Stimulated activated CD4-positive, alpha-beta T cell treated with anti-CD3 and anti-CD28 coated beads, Interleukin-1b, Interleukin-23, amount 100 ng/mL, for 24 hours (primary cell): ENCODE results near the gene TAF12.
"Not testable (repeated sequence)": the region's sequence is repeated elsewhere in the genome, so short reads cannot be mapped to it uniquely, and the experiment has no call there.

ENCODE experiments used
- DNase-seq, 4 experiments: peaks; one replicate each; pipeline ENCODE4 v3.0.0-alpha.2; 2020; ENCODE audit warnings: low read depth in 4 of 4, low spot score in 1 of 4

Gene TAF12

GRCh38 chr1:28582248-28582615, 60.6 kb downstream of the TAF12 start:
- DNase-seq, result no peak

GRCh38 chr1:28581531-28582247, 61.2 kb downstream of the TAF12 start:
- DNase-seq, result peak; percentile 86 to 93 (median 89)

GRCh38 chr1:28580722-28581530, 61.9 kb downstream of the TAF12 start:
- DNase-seq, result peak in 2 of 4 experiments; percentile 36 to 40

- DNase-seq, result no peak
Observed at GRCh38 chr1:28579401-28579800, 63.5 kb downstream of the TAF12 start.

- DNase-seq, result no peak
Observed at GRCh38 chr1:28578696-28579218, 64.1 kb downstream of the TAF12 start.

GRCh38 chr1:28577738-28578536, 64.9 kb downstream of the TAF12 start:
- peak in 1 of 4 experiments; percentile 10 for DNase-seq

GRCh38 chr1:28577052-28577678, 65.7 kb downstream of the TAF12 start:
- peak in 2 of 4 experiments; percentile 28 to 35 for DNase-seq

- DNase-seq, result no peak
Observed at GRCh38 chr1:28573564-28573963, 69.3 kb downstream of the TAF12 start.

GRCh38 chr1:28572891-28573290, 70.0 kb downstream of the TAF12 start:
- DNase-seq, result not testable (repeated sequence)

- no peak for DNase-seq
Observed at GRCh38 chr1:28571911-28572310, 71.0 kb downstream of the TAF12 start.

GRCh38 chr1:28566931-28567330, 75.9 kb downstream of the TAF12 start:
- DNase-seq, result no peak

GRCh38 chr1:28565726-28566125, 77.1 kb downstream of the TAF12 start:
- DNase-seq, result no peak

- no peak for DNase-seq
Observed at GRCh38 chr1:28565040-28565439, 77.8 kb downstream of the TAF12 start.

- no peak for DNase-seq
Observed at GRCh38 chr1:28564310-28564709, 78.6 kb downstream of the TAF12 start.

GRCh38 chr1:28560886-28561285, 82.0 kb downstream of the TAF12 start:
- DNase-seq, result no peak
